Anterior cingulate cortex (tissue), 58 donors: ENCODE data around the gene FBXO40.
"Not testable (repeated sequence)": the region's sequence is repeated elsewhere in the genome, so short reads cannot be mapped to it uniquely, and the experiment has no call there.

ENCODE experiments used
- DNase-seq, 58 donors: peaks; one replicate each; lab custom pipeline; 2025; lab: John Stamatoyannopoulos, UW

Gene FBXO40, protein sequence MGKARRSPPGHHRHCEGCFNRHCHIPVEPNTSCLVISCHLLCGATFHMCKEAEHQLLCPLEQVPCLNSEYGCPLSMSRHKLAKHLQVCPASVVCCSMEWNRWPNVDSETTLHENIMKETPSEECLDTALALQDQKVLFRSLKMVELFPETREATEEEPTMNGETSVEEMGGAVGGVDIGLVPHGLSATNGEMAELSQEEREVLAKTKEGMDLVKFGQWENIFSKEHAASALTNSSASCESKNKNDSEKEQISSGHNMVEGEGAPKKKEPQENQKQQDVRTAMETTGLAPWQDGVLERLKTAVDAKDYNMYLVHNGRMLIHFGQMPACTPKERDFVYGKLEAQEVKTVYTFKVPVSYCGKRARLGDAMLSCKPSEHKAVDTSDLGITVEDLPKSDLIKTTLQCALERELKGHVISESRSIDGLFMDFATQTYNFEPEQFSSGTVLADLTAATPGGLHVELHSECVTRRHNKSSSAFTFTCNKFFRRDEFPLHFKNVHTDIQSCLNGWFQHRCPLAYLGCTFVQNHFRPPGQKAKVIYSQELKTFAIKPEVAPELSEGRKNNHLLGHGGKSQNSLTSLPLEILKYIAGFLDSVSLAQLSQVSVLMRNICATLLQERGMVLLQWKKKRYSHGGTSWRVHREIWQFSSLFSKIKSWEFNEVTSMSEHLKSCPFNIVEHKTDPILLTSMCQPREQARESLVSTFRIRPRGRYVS

GRCh38 chr3:121592856-121593702 lies at the start of gene FBXO40:
FBXO40 (plus strand) TSS chr3:121593379; CDS start chr3:121620576, 27,197 bp downstream.
- DNase-seq: peak in 28 of 58 donors; percentile 0 to 55 (median 10)

DNA sequence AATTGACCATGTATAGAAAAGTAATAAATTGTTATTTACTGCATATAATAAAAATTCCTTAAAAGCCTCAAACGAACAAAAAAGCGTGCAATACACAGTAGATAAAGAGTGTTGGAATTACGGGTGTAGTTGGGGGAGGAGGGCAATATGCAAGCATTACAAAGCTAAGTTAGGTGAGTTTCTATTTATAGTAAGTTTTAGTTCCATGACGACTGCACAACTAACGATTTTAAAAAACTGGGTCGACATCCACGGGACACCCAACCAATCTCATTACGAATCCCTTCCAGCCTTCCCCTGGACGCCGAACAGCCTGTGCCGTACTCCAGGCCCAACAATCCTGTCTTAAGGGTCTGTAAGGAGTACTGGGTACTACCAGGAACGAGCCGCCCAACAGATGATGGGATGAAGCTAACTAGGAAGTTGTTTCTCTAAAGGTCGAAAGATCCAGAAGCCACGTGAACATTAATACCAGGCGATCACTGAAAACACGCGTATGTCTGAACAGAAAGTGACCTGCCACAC lies 48.1 kb upstream of the FBXO40 start:
- no peak for DNase-seq

GRCh38 chr3:121545574-121546455 lies 47.4 kb upstream of the FBXO40 start, which contains the start of gene POLQ:
POLQ (minus strand) TSS chr3:121545988; CDS start chr3:121545877, 111 bp downstream.
- peak; percentile 30 to 95 (median 86) for DNase-seq

DNA sequence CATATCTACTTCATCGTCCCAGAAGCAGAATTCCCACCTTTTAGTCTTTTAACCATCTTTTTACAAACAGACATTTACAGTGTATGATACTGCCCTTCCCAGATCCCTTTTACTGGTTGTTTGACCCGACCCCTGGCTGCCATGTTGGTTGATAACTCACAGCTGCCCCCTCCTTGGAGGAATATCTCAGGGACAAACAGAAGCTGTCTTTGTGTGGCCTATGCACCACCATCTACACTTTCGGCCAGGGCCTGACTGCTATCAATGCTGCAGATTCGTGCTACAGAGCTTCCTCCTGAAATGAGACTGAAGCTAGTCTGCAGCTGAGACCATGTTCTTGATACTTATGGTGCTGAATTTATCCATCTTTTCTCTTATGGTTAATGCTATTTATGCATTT lies 40.8 kb upstream of the FBXO40 start:
- DNase-seq: peak in 4 of 58 donors; percentile 3 to 5 (median 3)

- DNase-seq: no peak
These were observed 40.4 kb upstream of the FBXO40 start for GRCh38 chr3:121552797-121553196.

GRCh38 chr3:121557426-121557934 lies 35.7 kb upstream of the FBXO40 start:
- no peak for DNase-seq

- DNase-seq: no peak
These were observed 31.0 kb upstream of the FBXO40 start for GRCh38 chr3:121562148-121562547.

DNA sequence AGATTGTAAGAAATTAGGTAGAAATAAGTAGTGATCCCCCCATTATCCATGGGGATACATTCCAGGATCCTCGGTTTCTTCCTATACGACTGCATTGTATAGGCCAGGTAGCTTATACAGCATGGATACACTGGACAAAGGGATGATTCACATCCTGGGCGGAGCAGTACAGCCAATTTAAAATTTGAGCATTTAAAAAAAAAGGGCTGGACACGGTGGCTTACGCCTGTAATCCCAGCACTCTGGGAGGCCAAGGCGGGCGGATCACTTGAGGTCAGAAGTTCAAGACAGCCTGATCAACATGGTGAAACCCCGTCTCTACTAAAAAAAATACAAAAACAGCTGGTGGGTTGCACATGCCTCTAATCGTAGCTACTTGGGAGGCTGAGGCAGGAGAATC lies 26.4 kb upstream of the FBXO40 start:
- no peak for DNase-seq

DNA sequence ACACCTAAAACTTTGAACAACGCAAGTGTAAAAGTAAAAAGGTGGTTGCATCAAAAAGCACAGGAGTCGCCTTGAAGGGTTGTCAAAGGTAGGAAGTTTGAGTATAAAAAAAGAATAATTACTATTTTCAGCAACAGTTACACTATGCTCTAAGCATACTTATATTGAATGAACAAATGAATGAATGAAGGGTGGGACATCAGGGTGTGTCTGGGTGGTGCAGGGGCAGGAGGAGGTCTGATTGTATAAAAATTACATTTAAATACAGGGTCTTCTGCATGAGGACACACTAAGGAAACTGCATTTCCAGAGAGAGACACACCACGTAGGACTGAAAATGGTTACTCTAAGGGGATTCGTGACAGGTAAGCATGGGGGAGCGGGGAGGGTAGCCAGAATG lies 25.5 kb upstream of the FBXO40 start, which contains the start of gene ARGFX:
Gene ARGFX, plus strand, starts transcription at position 301 of the 400 bp plus-strand sequence. CDS start 2,765 bp downstream, outside the sequence.
- no peak for DNase-seq

- no peak for DNase-seq
These were observed 18.7 kb upstream of the FBXO40 start for GRCh38 chr3:121574449-121574848.

- DNase-seq: no peak
These were observed 11.5 kb upstream of the FBXO40 start for GRCh38 chr3:121581691-121582090.

DNA sequence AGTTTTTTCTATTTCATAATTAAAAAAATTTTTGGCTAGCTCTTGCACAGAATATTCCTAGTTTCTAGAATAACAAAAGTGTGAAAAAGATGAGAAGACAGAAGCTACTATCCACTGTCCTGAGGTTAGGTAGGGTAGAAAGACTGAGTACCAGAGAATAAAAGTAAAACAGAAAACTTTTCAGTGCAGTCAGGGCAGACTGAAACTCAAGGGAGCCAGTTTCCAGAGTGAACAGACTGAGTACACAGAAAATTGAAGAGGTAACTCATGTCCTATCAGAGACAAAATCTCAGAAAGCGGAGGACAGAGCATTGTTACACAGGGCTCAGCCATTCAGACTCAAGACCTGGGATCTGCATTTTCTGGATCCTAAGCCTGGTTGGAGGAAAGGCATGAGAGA lies 8.8 kb upstream of the FBXO40 start:
- no peak for DNase-seq

DNA sequence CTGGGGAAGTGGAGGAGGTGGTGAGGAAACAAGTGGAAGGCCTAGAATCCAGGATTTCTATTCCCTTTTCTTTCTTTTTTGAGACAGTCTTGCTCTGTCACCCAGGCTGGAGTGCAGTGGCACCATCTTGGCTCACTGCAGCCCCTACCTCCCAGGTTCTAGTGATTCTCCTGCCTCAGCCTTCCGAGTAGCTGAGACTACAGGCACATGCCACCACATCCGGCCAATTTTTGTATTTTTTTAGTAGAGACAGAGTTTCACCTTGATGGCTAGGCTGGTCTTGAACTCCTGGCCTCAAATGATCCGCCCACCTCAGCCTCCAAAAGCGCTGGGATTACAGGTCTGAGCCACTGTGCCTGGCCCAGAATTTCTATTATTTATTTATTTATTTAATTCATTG lies 627 bp downstream of the FBXO40 start:
- not testable (repeated sequence) for DNase-seq

GRCh38 chr3:121594850-121595249 lies 1.7 kb downstream of the FBXO40 start:
- no peak for DNase-seq

DNA sequence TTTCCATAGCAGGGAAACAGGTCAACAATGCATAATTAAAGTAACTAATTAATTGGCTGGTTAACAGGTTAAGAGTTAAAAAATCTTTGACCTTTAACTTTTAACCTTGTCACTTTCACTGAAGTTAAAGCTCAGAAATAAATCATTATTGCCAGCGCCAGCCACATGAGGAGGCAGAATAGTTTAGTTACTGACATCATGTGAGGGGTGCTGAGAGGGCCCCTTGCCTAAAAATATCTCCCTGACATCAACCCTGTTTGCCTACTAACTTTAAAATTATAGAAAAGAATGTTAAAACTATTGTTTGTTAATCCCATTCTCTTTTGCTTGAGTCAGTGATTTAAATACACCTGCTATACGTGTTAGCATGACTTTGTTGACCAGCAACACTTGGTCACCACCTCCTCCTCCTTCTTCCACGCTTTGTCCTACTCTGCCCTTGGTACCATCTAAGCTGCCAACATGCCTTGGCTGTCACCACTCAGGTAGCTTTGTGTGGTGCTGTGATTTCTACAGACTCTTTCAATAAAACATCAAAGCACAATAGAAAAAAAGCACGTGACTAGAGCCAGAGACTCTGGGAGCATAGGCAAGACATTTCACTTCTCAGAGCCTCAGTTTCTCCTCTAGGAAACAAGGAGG lies 2.7 kb downstream of the FBXO40 start:
- no peak for DNase-seq

DNA sequence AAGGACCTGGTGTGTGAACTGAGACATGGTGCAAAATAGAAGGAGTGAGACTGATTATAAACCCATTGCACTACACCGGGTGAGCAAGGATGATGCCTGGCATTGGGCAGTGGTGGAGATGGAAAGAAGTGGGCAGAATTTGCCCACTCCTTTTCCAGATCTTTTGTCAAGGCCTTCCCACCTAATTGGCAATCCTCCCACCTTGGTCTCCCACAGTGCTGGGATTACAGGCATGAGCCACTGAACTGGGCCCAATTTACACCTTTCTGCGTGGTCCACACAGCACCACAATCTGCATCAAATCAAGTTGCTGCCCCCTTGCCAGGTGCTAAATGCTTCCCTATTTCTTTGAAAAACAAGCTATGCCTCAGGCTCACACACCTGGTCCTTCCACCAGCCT lies 5.4 kb downstream of the FBXO40 start:
- DNase-seq: no peak

- not testable (repeated sequence) for DNase-seq
These were observed 6.7 kb downstream of the FBXO40 start for GRCh38 chr3:121599900-121600299.

GRCh38 chr3:121601212-121601812 lies 8.1 kb downstream of the FBXO40 start:
- DNase-seq: no peak
